ENCODE data around the gene CREB3.

CREB3 gene

DNA sequence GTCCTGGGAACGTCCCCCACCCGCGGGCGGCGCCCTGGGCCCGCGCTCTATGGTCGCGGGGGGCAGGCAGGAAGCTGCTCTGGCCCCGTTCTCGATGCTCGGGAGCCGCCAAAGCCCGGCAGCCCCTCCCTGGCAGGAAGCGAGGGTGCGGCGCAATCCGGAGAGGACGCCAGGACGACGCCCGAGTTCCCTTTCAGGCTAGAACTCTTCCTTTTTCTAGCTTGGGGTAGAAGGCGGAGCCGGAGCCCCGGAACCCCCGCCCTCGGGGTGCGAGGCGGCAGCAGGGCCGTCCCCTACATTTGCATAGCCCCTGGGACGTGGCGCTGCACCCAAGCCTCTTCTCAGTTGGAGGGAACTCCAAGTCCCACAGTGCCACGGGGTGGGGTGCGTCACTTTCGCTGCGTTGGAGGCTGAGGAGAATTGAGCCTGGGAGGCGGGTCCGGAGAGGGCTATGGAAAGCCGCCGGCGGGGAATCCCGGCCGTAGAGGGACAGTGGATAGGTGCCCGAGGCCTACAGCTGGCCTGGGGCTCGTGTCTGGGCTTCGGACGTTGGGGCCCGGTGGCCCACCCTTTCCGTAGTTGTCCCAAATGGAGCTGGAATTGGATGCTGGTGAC lies at the start of gene CREB3, which contains the start of gene TLN1:
Gene CREB3 (plus strand): TSS at position 482 of the 615 bp plus-strand sequence. CDS start 107 bp downstream, at position 589.
Gene TLN1 (minus strand): TSS at position 11 of the 615 bp plus-strand sequence. CDS start 6,501 bp downstream, outside the sequence.
- DNase-seq (ENCODE audit: low read depth, low spot score): peak; percentile 99

DNA sequence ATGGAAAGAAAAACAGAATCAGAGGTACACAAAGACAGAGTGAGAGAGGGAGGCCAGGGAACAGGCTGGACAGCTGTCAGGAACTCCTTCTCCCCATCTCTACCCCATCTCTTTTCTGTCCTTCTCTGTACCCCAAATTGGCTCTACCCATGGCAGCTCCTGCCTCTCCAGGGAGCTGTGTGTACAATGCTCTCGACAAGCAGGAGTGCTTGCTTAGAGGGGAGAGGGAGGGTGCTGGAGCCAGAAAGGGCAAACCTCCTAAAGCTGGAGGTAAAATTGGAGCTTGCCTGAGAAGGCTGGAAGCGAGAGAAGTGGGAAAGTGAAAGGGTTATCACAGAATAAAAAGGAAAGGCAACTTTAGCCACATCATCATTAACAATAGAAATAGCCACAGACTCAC lies 49.1 kb upstream of the CREB3 start:
- DNase-seq (ENCODE audit: low read depth, low spot score): no peak

DNA sequence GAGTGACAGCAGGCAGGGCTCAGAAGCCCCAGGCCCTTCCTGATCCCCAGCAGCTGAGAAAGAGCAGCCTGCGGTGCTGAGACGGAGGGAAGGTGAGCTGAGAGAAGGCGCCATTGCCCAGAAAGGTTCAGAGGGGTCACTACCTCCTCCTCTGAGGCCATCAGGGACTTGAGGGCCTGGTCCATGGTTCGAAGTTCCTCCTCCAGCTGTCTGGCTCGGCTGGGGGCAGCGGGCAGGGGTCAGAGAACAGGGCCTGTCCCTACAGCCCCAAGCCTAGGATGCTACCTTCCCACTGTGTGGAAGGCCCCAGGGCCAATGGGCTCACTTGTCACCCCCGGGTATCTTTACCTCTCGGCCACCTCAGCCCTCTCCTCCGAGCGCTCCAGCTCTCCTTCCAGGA lies 47.5 kb upstream of the CREB3 start:
- no peak for DNase-seq (ENCODE audit: low read depth, low spot score)

DNA sequence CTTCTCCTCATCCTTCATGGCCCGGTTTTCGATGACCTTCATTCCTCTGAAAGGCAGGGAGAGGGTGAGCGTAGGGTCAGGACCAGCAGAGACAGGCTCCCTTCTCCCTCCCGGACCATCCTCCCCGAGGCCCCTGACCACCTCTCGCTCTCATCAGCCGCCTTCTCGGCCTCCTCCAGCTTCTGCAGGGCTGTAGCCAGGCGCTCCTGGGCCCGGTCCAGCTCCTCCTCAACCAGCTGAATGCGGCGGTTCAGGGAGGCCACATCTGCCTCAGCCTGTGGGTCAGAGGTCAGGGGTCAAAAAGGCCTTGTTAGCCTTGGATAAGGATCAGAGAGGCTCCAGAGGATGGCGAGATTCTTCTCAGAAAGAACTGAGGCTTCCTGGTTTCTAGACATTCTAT lies 47.0 kb upstream of the CREB3 start:
- no peak for DNase-seq (ENCODE audit: low read depth, low spot score)

- peak; percentile 59 for DNase-seq (ENCODE audit: low read depth, low spot score)
Measured at GRCh38 chr9:35686222-35687203, 46.0 kb upstream of the CREB3 start.

DNA sequence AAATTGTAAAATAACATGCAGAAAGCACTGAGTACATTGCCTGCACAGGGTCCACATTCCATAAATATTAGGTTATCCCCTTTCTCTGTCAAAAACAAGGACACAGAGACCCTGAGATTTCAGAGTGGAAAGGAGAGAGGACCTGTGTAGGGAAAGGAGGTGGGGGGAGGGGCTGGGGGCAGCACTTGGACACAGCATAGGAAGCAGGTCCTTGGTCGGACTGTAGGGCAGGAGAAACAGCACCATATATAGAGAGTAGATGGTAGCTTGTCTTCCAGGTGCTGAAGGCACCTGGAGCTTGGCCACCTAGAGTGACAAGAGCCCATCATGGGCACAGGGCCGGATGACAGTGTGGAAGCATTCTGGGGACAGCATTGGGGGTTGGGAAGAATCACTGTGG lies 45.2 kb upstream of the CREB3 start:
- no peak for DNase-seq (ENCODE audit: low read depth, low spot score)

DNA sequence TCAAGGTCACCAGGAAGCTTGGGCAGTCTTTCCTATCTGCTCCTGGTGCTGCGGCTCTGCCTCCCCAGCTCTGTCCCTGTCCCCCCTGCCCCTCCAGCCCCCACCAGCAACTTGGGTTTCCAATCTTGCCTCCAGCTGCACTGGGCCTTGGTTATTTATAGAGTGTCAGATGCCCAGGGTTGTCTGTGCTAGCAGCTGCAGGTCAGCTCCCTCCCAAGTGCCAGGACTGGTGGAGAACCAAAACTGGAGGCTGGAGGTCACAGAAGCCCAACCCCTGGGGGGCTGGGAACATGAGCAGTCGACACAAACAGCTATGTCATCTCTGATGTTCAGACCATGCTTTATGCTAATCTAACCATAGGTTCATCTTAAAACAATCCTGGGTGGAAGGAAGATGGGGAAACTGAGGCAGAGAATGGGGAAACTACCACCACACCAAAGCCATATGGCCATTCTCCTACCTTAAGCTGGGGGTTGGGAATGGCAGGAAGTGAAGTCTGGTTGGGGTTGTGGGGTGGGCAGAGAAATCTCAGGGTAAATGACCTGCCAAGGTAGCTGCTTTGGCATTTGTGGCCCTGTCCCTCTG lies 44.4 kb upstream of the CREB3 start:
- no peak for DNase-seq (ENCODE audit: low read depth, low spot score)

DNA sequence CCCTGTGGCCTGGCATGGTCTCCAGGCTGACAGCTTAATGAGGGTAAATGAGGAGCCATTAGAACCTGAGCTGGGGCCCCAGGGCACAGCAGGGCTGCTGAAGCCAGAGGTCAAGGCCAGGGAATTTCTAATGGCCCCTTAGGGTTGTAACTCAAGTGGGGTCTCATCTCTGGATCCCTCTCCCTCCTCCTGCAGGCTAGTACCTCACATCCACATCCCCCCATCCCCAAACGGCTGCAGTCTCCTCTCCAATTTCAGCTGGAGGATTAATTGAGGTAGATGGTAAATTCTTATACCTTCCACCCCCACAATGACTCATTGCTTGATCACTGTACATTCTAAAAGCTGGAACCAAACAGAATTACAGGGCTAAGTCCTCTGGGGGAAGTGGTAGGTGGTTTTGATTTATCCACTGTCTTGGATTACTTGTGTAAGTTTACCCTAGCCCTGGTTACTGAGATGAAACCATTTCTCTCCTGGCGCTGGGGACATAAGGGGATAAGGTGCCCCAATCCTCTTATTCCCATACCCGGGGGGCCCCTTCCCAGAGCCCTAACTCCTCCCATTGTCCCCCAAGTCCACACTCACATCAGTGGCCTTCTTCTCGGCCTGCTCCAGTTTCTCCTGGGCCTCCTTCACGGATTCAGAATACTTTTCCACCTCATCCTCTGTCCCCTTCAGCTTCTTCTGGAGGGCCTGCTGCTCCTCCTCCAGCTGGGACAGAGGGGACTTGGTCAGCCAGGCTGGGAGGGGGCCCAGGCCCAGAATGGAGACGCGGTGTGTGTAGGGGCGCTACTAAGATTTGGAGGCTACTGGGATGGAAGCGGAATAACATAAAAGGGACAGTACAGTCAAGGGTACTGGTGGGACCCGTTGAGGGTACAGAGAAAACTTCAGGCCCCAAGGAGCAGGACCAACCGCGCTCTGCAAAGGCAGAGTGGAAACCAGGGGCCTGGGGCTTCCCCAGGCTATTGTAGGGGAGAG lies 43.6 kb upstream of the CREB3 start:
- peak; percentile 67 for DNase-seq (ENCODE audit: low read depth, low spot score)

- DNase-seq (ENCODE audit: low read depth, low spot score): peak; percentile 97
Measured at GRCh38 chr9:35689542-35690293, 42.7 kb upstream of the CREB3 start, which contains the start of gene TPM2. TSS of gene TPM2 (minus strand) at chr9:35689925. CDS start at chr9:35689817, 108 bp downstream.

DNA sequence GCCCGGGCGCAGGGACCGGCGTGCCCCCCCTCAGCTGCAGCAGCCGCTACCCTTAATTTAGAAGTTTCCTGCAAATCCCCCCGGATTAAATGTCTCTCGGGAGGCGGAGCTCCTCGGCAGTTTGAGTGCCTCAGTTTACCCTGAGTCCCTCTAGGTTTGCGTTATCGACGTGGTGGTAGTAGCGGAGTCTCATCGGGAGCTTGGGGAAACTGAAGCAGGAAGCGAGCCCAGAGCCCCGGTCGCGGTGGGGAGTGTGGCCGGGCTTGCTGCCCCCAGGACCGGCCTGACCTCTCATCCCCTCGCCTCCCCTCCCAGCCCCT lies 42.2 kb upstream of the CREB3 start:
- DNase-seq (ENCODE audit: low read depth, low spot score): no peak

DNA sequence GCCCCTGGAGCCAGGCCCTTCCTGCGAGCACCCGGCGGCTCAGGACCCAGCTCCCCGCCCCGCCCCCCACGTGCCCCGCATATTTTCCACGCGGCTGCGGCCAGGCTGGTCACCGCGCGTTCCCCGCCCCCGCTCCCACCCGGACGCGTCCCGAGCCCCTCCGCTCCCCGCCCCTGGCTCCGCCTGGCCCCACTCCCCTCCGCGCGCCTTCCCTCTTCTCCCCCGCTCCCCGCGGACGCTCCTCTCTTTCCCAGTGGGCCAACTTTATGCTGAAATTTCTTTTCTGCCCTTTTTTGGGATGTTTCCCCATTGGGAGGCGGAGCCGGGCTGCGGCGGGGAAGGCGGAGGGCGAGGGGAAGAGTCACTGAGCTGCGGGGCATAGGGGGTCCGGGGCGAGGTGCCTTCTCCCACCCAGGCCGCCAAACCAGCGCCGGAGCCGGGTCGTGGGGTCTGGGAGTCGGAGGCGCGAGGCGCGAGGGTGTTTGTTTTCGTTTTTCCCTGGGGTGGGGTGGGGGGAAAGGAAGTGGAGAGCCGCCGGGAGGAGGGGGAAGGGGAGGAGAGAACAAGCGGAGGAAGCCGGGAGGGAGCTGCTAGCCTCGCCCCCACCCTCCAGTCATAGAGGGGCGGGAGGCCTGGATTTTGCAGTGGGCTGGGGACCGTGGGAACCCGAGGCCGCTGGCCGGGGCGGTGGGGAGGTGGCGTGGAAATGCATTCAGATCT lies 41.7 kb upstream of the CREB3 start:
- peak; percentile 94 for DNase-seq (ENCODE audit: low read depth, low spot score)

DNA sequence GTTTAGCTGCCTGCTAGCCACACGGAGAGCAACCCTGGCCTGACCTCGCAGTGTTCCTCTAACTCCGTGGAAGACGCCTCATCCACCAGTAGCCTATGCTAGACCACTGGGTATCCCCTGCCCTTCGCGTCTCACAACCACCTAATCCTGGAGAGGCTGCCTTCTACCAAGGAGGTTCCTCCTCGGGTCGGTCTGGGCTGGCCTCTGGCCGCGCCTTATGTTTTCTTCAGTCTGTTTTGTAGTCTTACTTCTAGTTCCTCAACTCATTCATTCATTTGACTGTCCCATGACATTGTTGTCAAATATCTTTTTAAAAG lies 41.2 kb upstream of the CREB3 start:
- no peak for DNase-seq (ENCODE audit: low read depth, low spot score)

DNA sequence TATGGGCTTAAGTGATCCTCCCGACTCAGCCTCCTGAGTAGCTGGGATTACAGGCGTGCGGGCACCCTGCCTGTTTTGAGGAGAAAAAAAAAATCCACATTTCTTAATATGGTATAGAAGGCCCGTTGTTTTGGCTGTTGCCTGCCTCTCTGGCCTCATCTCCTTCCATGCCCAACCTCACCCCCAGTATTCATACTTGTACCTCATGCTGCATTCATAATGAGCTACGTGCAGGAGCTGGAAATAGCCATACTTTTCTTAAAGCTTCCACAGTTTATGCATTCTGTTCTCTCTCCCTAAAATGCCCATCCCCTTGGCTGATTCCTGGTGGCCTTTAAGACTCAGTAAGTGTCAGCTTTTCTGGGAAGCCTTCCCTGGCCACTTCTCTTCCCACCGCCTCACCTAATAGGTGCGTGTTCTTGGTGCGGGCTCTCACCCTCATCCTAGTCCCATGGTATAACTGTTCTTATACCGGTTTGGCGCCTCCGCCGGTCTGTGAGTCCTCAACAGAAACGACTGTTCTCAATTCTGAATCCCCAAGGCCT lies 40.6 kb upstream of the CREB3 start:
- DNase-seq (ENCODE audit: low read depth, low spot score): no peak

DNA sequence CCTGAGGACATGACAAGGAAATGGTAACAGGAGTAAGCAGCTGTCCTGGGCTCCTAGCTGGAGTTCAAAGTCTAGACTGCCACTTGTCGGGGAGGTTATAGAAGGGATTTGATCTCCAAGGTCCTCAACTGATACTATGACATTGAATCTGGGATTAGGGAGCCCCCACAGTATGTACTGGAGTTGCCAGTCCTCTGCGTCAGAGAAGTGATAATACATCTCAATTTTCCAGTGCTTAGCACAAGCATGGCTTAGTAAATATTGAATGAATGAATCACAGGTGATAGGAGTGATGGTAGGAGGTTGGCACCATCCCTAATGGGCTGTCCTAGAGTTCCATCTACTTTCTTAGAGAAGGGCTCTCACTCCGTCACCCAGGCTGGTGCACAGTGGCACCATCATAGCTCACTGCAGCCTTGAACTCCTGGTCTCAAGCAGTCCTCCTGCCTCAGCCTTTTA lies 36.5 kb upstream of the CREB3 start:
- DNase-seq (ENCODE audit: low read depth, low spot score): no peak

DNA sequence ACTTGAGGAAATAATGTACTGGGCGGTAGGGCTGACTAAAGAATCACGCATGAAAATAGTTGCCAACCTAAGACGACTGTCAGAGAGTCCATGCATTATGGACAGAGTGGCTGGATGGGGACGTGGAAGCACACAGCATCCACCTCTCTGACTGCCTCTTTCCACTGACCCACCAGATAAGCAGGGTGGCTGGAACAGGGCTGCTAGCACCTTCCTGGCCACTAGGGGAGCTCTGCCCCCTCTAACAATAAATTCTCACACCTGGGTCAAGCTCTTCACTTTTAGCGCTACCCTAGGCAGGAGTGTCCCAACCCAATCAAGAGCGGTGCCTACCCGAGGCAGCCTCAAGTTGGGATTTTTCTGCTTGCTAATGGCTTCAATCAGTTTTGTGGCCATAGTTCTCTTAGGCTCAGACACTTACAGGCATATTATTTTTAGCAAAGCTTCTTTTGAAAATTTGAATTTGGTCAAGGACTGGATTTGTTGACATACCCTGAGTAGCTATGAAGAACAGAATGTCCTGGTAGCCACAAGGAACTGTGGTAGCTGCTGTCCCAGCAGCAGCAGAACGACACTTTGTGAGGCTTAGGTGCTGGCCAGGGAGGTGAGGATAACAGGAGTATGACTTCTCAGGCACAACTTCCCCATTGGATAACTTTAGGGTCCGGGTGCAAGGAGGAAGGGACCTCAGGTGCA lies 35.8 kb upstream of the CREB3 start:
- DNase-seq (ENCODE audit: low read depth, low spot score): peak; percentile 67

GRCh38 chr9:35697486-35697885 lies 35.0 kb upstream of the CREB3 start:
- DNase-seq (ENCODE audit: low read depth, low spot score): no peak

GRCh38 chr9:35698231-35698630 lies 34.2 kb upstream of the CREB3 start:
- no peak for DNase-seq (ENCODE audit: low read depth, low spot score)

- no peak for DNase-seq (ENCODE audit: low read depth, low spot score)
Measured at GRCh38 chr9:35700031-35700430, 32.4 kb upstream of the CREB3 start.

DNA sequence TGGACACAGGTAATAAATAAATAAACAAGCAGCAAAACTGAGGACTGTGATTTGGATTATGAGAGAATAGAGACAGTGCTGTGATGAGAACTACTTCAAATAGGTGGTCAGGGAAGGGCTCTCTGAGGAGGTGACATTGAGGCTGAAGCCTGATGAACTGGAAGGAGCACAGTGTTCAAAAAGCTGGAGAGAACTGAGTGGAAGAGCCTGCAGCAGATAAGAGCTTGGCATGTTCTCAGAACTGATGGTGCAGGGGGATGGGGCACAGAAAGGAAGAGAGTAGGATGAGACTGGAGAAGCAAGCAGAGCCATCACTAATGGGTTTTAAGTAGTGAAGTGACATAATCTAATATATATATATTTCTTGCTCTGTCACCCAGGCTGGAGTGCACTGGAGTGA lies 31.5 kb upstream of the CREB3 start:
- DNase-seq (ENCODE audit: low read depth, low spot score): no peak

Data from astrocyte of the hippocampus (primary cell).